ENCODE results near the gene TGM5. TPM values are rescaled to one million over a fixed set of nuclear protein-coding genes. Genes with fewer than 3 reads are reported as not detected.

TGM5 gene
- total RNA-seq, 2 donors from 2014 or later, result not detected

DNA sequence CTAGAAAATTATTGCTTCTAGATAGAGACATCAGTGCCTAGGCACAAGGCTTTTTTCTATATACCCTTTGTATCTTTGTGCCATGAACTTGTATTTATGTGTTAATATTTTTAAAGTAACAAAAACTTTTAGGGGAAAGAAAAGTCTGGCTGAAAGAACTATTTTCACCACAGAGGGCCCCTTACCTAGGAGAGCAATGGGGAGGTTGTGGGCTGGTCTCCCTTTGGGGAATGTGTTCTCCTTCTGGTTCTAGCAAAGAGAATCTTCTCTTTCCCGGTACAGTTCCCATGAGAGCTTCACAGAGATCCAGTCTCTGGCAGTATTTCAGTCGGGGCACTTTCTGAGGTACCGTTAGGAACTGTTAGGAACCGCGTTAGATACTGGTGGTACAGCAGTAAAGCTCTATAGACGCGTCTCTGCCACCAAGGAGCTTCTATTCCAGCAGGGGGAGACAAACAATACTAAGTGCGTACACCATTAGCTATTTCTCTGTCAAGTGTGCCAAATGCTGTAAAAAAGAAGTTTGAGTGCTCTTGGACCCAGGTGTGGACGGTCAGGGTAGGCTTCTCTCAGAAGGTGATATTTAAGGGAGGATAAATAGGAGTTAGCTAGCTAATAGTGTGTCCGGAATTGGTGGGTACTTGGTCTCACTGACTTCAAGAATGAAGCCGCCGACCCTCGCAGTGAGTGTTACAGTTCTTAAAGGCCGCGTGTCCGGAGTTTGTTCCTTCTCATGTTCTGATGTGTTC, 41.4 kb downstream of the TGM5 start:
- peak; percentile 86 for TF ChIP-seq CTCF (conservative IDR thresholded peaks at IDR 0.05)
- H3K27me3 ChIP-seq (ENCODE audit: control insufficient read depth, insufficient read depth, low read length, poor library complexity, severe bottlenecking), result no peaks in the 10 kb centered on the region
- H3K9ac ChIP-seq (ENCODE audit: extremely low read depth, low read length, poor library complexity, severe bottlenecking), result no peak overlapping the region
- Mint-ChIP-seq H3K27me3 (ENCODE audit: insufficient read depth) (peaks cover 14% of the 10 kb centered on the region), H3K4me3 (no peak overlapping the region), H3K9me3 (peaks cover 4% of the 10 kb centered on the region), H3K27ac (no peak overlapping the region), H3K4me1 (no peaks in the 10 kb centered on the region), H3K36me3 (ENCODE audit: low read depth) (no peaks in the 10 kb centered on the region)
- 49 to 57% methylated on average over 15 to 16 of the region's 16 CpGs for WGBS, 2 experiments (ENCODE audit: insufficient coverage in 1 of 2, insufficient read length in 1 of 2)
- H3K27ac ChIP-seq (ENCODE audit: low read depth, low read length), result no peak overlapping the region
- H3K4me1 ChIP-seq (ENCODE audit: control insufficient read depth, insufficient read depth, low read length), result no peaks in the 10 kb centered on the region
- no peak overlapping the region for H3K4me3 ChIP-seq (ENCODE audit: low read length)
- H3K9me3 ChIP-seq (ENCODE audit: control insufficient read depth, low read length), result no peaks in the 10 kb centered on the region
- H3K36me3 ChIP-seq (ENCODE audit: control insufficient read depth, insufficient read depth, low read length), result no peaks in the 10 kb centered on the region
- DNase-seq, result peak; percentile 76

DNA sequence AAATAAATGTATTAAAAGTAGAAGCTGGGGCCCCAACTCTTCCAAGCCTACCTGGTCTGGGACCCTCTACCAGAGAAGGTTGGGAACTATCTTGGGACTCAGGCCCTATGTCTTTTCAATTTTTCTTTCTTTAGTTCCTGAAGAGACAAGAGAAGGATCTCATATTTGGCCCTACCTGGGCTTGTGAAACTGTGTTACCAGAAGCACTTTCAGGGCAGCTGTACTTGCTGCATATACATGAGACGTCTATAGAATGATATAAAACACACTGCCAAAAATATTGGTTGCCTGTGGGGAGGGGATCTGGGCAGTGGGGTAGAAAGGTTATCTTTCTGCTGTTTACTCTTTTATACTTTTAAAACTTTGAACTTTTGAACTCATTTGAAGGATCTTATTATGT, 45.3 kb downstream of the TGM5 start:
- H3K4me1 Mint-ChIP-seq, result peaks cover 5% of the 10 kb centered on the region
- H3K27ac Mint-ChIP-seq, result no peak overlapping the region
- no peaks in the 10 kb centered on the region for H3K36me3 Mint-ChIP-seq (ENCODE audit: low read depth)
- H3K9me3 Mint-ChIP-seq, result no peaks in the 10 kb centered on the region
- Histone ChIP-seq H3K9me3 (ENCODE audit: control insufficient read depth, low read length) (no peaks in the 10 kb centered on the region), H3K9ac (ENCODE audit: extremely low read depth, low read length, poor library complexity, severe bottlenecking) (no peak overlapping the region), H3K4me3 (ENCODE audit: low read length) (no peak overlapping the region), H3K27me3 (ENCODE audit: control insufficient read depth, insufficient read depth, low read length, poor library complexity, severe bottlenecking) (no peaks in the 10 kb centered on the region), H3K27ac (ENCODE audit: low read depth, low read length) (no peak overlapping the region), H3K4me1 (ENCODE audit: control insufficient read depth, insufficient read depth, low read length) (no peaks in the 10 kb centered on the region), H3K36me3 (ENCODE audit: control insufficient read depth, insufficient read depth, low read length) (no peaks in the 10 kb centered on the region)
- H3K27me3 Mint-ChIP-seq (ENCODE audit: insufficient read depth), result peaks cover 3% of the 10 kb centered on the region
- no peak overlapping the region for H3K4me3 Mint-ChIP-seq
- DNase-seq, result no peak
- 100% methylated on average over 1 of the region's 1 CpG; no CpG with 5 or more reads in 1 of the 2 experiments for WGBS, 2 experiments (ENCODE audit: insufficient coverage in 1 of 2, insufficient read length in 1 of 2)
- no peak for TF ChIP-seq CTCF (conservative IDR thresholded peaks at IDR 0.05)

- Histone ChIP-seq H3K9me3 (ENCODE audit: control insufficient read depth, low read length) (no peaks in the 10 kb centered on the region), H3K27ac (ENCODE audit: low read depth, low read length) (no peak within 1 kb of the TSS), H3K9ac (ENCODE audit: extremely low read depth, low read length, poor library complexity, severe bottlenecking) (no peak within 1 kb of the TSS), H3K36me3 (ENCODE audit: control insufficient read depth, insufficient read depth, low read length) (no peaks in the 10 kb centered on the region), H3K4me3 (ENCODE audit: low read length) (no peak within 1 kb of the TSS), H3K4me1 (ENCODE audit: control insufficient read depth, insufficient read depth, low read length) (no peaks in the 10 kb centered on the region), H3K27me3 (ENCODE audit: control insufficient read depth, insufficient read depth, low read length, poor library complexity, severe bottlenecking) (no peaks in the 10 kb centered on the region)
- Mint-ChIP-seq H3K4me1 (peaks cover 5% of the 10 kb centered on the region), H3K9me3 (no peaks in the 10 kb centered on the region), H3K4me3 (no peak within 1 kb of the TSS), H3K27me3 (ENCODE audit: insufficient read depth) (peaks cover 3% of the 10 kb centered on the region), H3K27ac (no peak within 1 kb of the TSS), H3K36me3 (ENCODE audit: low read depth) (no peaks in the 10 kb centered on the region)
- TF ChIP-seq CTCF (conservative IDR thresholded peaks at IDR 0.05), result no peak
- 84 to 86% methylated on average over 3 of the region's 3 CpGs for WGBS, 2 experiments (ENCODE audit: insufficient coverage in 1 of 2, insufficient read length in 1 of 2)
- DNase-seq, result no peak
Measured at GRCh38 chr15:43220991-43221403, 45.7 kb downstream of the TGM5 start, which contains the start of gene EPB42. Gene EPB42, minus strand, starts transcription at chr15:43221018. Its CDS starts 193 bp downstream, at chr15:43220825.

All from endodermal cell (in vitro differentiated cells).